ENCODE data around the gene NID1. TPM values are rescaled to one million over a fixed set of nuclear protein-coding genes. Genes with fewer than 3 reads are reported as not detected.

Gene NID1
- total and polyA plus RNA-seq, 9 of the 15 experiments (the other 6 are each of a cell fraction or from before 2014, with no cell fraction given), result 0.22 TPM; not detected in 8

GRCh38 chr1:236089046-236089773 is 24.3 kb upstream of the NID1 start:
- Histone ChIP-seq H3K27ac (ENCODE audit: extremely low read depth, low read depth, low read length) (no peak overlapping the region), H3K9me1 (ENCODE audit: control insufficient read depth, insufficient read depth, low read length) (no peaks in the 10 kb centered on the region), H3K4me1 (replicated peaks in 1 of 2; ENCODE audit: control insufficient read depth in 2 of 2, insufficient read depth in 2 of 2, low read length in 2 of 2) (no peaks in the 10 kb centered on the region), H3K27me3 (ENCODE audit: control insufficient read depth in 2 of 2, insufficient read depth in 2 of 2, low read length in 2 of 2) (peaks cover 0 to 16% of the 10 kb centered on the region in 2 experiments; a peak in 3 of 5 replicates), H3K4me2 (ENCODE audit: insufficient read depth, low read length) (no peak overlapping the region), H3K79me2 (ENCODE audit: control insufficient read depth, insufficient read depth, low read length) (no peaks in the 10 kb centered on the region), H2AFZ (ENCODE audit: low read depth, low read length) (no peak overlapping the region), H4K20me1 (replicated peaks; ENCODE audit: control insufficient read depth, insufficient read depth, low read length) (no peaks in the 10 kb centered on the region), H3K36me3 (ENCODE audit: control insufficient read depth, insufficient read depth, low read length) (no peaks in the 10 kb centered on the region), H3K9ac (ENCODE audit: insufficient read depth in 1 of 2, low read depth in 2 of 2, low read length in 2 of 2) (no peak overlapping the region), H3K4me3 (no peak overlapping the region), H3K9me3 (replicated peaks; ENCODE audit: control insufficient read depth, insufficient read depth, low read depth, low read length) (no peaks in the 10 kb centered on the region)
- intact Hi-C loops (cut with micrococcal nuclease) (no loop called here), in situ Hi-C loops (cut with MboI) (no loop called here)
- FAIRE-seq (no peak), ATAC-seq (no peak), DNase-seq (ENCODE audit: extremely low read depth in 1 of 4, low spot score in 3 of 4) (no peak)
- TF ChIP-seq JUND (IDR thresholded peaks at IDR 0.05; ENCODE audit: borderline replicate concordance, low read depth, low read length), result peak; percentile 40; the same call in 1 of the 2 replicates
- peak; percentile 43; the same call in 1 of the 3 replicates for TF ChIP-seq JUND (tag; IDR thresholded peaks at IDR 0.05; ENCODE audit: borderline replicate concordance, low read depth, low read length)
- peak in 1 of 2 experiments; percentile 58 for TF ChIP-seq AFF1 (IDR thresholded peaks at IDR 0.05; ENCODE audit: low read depth in 1 of 2, partially characterized antibody in 2 of 2)
- TF ChIP-seq ZBTB17 (CRISPR knock-in tag; IDR thresholded peaks at IDR 0.05), result no peak
- TF ChIP-seq ATF3 (IDR thresholded peaks at IDR 0.05), result peak; percentile 53
- TF ChIP-seq ATF3 (CRISPR knock-in tag; conservative IDR thresholded peaks at IDR 0.05), result no peak
- TF ChIP-seq FOSL1 (tag; conservative IDR thresholded peaks at IDR 0.05), result peak; percentile 40
- CTCF ChIA-PET (ENCODE audit: low intra/inter-chr PET ratio), result interaction anchor here (0.6 kb wide), 1 partner anchor 741 kb away, joined by 3 read pairs; no protein-coding TSS in a partner anchor
- WGBS (ENCODE audit: insufficient coverage, low coverage, missing lambda C conversion rate), result under 1% methylated on average over 12 of the region's 12 CpGs
- POLR2A ChIA-PET, result no interaction called here
- no TSS peak for BruUV-seq (replicated peaks)

Data from K562 (cell line).